Lower leg skin (tissue), 3 donors: Measurements from ENCODE around the gene HIP1.

Experiments used
- CTCF ChIP-seq, 3 donors: fragments of 450-650 bp; IDR thresholded peaks; one replicate each; pipeline ENCODE4 v1.5.1; 2016; ENCODE audit warnings: antibody characterized with exemption in 3 of 3, mild to moderate bottlenecking in 3 of 3, moderate library complexity in 2 of 3
- POLR2A ChIP-seq, 2 donors: fragments of 450-650 bp; IDR thresholded peaks; one replicate each; pipeline ENCODE4 v1.6.1; 2016 to 2017; ENCODE audit warnings: antibody characterized with exemption in 2 of 2, mild to moderate bottlenecking in 1 of 2, moderate library complexity in 1 of 2

- no peak for TF ChIP-seq CTCF (IDR thresholded peaks at IDR 0.05)
- TF ChIP-seq POLR2A (IDR thresholded peaks at IDR 0.05) = no peak
These were observed 108.2 kb downstream of the HIP1 start for GRCh38 chr7:75630549-75630948.
